NCI-H2029 (cell line): ENCODE measurements around the gene MRPS7.

ENCODE experiments used
- DNase-seq: peaks from one replicate; lab custom pipeline; 2025; lab: John Stamatoyannopoulos, UW

Gene MRPS7

GRCh38 chr17:75261336-75262111, at the start of gene MRPS7, which contains the start of gene GGA3:
MRPS7 (plus strand) TSS chr17:75261879; CDS start chr17:75261901, 22 bp downstream.
GGA3 (minus strand) TSS chr17:75261606; CDS start chr17:75261587, 19 bp downstream.
- peak; percentile 87 for DNase-seq

GRCh38 chr17:75218131-75218530, 43.5 kb upstream of the MRPS7 start:
- no peak for DNase-seq

GRCh38 chr17:75219815-75220214, 41.9 kb upstream of the MRPS7 start:
- no peak for DNase-seq

DNA sequence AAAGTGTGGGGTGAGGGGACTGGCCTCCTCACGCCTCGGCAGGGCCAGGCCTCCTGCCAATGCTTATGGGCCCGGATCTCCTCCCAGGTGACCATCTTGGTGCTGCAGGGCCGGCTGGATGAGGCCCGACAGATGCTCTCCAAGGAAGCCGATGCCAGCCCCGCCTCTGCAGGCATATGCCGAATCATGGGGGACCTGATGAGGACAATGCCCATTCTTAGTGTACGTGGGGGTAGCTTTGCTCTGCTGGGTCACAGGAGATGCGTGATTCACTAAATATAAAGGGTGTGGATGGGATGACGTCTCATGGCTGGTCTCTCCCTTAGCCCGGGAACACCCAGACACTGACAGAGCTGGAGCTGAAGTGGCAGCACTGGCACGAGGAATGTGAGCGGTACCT, 36.7 kb upstream of the MRPS7 start:
- DNase-seq = no peak

DNA sequence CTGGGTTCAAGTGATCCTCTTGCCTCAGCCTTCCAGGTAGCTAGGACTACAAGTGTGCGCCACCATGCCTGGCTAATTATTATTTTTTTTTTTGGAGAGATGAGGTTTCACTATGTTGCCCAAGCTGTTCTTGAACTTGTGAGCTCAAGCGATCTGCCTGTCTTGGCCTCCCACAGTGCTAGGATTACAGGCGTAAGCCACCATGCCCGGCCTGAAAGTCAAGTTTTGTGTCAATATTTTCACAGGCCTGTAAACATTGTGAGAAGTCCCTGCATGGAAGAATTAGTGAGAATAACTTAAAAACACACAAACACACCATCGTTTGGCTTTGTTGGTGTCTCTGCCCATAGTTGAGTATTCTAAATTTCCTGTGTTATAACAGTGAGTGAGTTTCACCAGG, 34.0 kb upstream of the MRPS7 start:
- DNase-seq = no peak

GRCh38 chr17:75228305-75228704, 33.4 kb upstream of the MRPS7 start:
- DNase-seq = no peak

GRCh38 chr17:75228847-75229246, 32.8 kb upstream of the MRPS7 start:
- no peak for DNase-seq

- DNase-seq = no peak
These were observed 30.6 kb upstream of the MRPS7 start for GRCh38 chr17:75231071-75231470.

DNA sequence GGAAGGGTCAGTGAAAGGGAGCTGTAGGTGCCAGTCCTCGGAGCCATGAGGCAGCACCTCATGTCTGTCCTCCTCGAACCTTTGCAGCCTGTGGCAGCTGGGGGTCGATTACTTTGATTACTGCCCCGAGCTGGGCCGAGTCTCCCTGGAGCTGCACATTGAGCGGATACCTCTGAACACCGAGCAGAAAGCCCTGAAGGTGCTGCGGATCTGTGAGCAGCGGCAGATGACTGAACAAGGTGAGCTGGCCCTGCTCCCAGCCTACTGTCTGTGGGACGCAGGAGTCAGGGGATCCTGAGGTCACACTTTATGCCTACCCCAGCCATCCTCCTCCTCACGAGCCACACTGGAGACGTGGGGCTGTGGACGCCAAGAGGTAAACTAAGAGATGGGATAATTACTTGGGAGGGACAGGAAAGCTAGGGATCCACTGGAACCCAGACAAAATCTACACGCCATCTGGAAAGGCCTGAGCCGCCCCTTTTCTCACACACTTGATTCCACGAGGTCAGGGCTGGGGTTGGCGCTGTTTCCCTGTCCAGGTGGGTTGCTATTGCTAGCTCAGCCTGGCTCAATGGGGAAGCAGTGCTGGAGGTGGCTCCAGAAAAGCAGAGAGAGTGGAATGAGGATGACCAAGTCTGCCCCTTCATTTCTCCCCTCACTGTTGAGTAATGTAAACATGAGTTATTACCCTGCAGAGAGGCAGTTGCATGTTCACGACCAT, 29.8 kb upstream of the MRPS7 start:
- DNase-seq = no peak

DNA sequence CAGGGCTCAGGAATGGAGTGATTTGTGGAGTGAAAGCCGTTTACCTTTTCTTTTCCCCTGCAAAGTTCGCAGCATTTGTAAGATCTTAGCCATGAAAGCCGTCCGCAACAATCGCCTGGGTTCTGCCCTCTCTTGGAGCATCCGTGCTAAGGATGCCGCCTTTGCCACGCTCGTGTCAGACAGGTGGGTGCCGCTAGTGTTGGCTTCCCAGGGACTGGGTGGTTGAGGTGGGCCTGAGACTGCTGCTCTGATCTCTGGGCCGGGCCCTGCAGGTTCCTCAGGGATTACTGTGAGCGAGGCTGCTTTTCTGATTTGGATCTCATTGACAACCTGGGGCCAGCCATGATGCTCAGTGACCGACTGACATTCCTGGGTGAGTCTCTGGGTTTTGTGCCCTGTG, 28.9 kb upstream of the MRPS7 start:
- DNase-seq = no peak

GRCh38 chr17:75237100-75238014, 24.3 kb upstream of the MRPS7 start:
- DNase-seq = no peak

DNA sequence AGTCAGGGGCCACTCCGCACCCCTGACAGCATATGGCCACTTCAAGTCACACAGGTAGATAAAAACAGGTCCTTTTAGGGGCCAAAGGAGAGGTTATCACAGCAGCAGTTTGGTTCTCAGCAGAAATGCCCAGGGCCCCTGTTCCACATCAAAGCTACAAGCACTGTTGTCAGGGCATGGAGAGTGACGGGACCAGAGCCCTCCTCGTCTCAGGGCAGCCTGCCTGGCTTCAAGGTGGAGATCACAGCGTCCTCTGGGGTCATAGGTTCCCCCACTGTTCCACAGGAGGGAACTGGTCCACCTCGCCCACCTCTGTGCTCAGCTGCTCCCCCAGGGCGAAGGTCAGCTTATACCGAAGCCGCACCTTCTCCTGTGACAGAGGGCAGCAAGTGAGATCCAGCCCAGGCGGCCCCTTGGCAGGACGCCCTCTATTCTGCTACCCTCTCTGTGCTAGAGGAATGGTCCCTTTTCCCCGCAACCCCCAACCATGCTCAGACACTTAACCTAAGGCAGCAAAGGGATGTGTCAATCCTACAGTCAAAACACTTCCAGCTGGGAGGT, 23.6 kb upstream of the MRPS7 start:
- DNase-seq = no peak

- no peak for DNase-seq
These were observed 22.9 kb upstream of the MRPS7 start for GRCh38 chr17:75238684-75239191.

DNA sequence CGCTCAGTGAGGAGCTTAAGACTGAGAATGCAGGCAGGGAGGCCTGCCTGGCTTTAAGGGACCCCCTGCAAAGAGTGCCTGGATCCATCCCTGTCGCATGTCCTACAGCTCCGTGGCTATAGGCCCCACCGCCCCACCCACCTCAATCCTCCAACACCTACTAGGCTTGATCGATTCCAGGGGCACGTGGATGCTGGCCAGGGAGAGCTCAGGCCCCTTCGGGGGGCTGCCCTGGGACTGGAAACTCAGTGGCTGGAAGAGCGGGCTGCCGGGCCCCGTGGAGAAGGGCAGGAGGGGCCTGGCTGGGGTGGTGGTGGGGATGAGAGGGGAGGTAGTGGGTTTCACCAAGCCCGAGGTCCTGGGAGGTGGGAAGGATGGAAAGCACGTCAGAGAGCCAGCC, 22.5 kb upstream of the MRPS7 start:
- DNase-seq = no peak

- no peak for DNase-seq
These were observed 21.8 kb upstream of the MRPS7 start for GRCh38 chr17:75239778-75240393.

- DNase-seq = no peak
These were observed 21.1 kb upstream of the MRPS7 start for GRCh38 chr17:75240394-75241142.

GRCh38 chr17:75241143-75241430, 20.6 kb upstream of the MRPS7 start:
- DNase-seq = no peak

GRCh38 chr17:75241502-75241901, 20.2 kb upstream of the MRPS7 start:
- no peak for DNase-seq

DNA sequence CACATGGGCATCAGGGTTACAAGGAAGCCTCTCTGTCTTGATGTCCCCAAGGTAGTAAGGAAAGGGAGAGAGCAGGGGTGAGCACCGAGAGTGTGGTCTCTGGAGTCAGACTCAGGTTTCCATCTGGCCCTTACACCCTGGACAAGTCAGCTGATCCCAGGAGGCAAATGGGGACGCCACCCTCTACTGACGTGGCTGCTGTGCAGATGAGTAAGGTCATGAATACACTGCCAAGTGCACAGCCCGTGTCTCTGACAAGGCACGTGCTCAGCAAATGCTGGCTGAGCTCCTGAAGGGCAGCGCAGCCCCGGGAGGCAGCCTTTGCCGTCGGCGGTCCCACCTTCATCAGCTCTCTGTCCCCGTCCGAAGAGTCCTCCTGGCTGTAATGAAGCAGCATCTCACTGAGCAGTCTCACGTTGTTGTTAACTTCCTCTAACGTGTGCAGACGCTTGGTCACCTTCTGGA, 19.7 kb upstream of the MRPS7 start:
- DNase-seq = no peak

DNA sequence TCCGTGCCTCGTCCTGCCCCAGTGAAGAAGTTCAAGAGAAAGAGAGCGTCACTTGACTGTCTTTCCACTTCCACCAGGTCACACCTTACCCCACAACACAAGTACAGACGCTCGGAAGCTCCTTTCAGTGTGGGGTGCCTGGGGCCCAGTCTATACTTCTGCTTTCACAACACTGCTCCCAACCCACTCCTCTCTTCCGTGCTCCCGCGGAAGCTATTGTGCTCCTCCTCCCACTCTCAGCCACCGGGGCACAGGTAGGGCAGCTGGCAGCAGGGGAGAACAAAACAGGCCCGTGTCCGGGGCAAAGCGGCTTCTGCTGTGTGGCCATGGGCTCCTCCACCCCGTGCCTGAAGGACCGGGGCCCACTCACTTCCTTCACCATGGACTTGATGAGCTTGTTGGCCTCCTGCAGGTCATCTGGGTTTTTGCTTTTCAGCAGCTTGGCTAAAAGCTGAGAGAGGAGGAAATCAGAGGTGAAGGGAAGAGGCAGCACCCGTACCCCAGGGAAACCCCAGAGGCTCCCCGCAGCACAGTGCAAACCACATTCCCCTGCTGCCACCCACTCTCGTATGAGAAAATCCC, 19.1 kb upstream of the MRPS7 start:
- DNase-seq = no peak
